Stomach (tissue), 4 donors: ENCODE results near the gene TEX2.

ENCODE experiments used
- EP300 ChIP-seq: sonication (generic); formaldehyde crosslinking; IDR thresholded peaks from one replicate; pipeline ENCODE4 v1.6.1; 2017; ENCODE audit warnings: antibody characterized with exemption
- POLR2A ChIP-seq, 4 donors: fragments of 450-650 bp; IDR thresholded peaks; one replicate each; pipeline ENCODE4 v1.6.1; 2016; ENCODE audit warnings: antibody characterized with exemption in 4 of 4, control low read depth in 2 of 4, mild to moderate bottlenecking in 1 of 4, moderate library complexity in 1 of 4
- POLR2AphosphoS5 ChIP-seq, 3 donors: sonication (generic); formaldehyde crosslinking; IDR thresholded peaks; one replicate each; pipeline ENCODE4 v1.6.1; 2016; ENCODE audit warnings: antibody characterized with exemption in 3 of 3
- TF ChIP-seq, protein P1 (sequence below), 7 experiments: fragments of 450-650 bp in 4 of 7; fragments of 200-600 bp in 3 of 7; sonication (generic) in 3 of 7; IDR thresholded peaks; one replicate each; pipeline ENCODE4 v1.5.1; 2016 to 2019; ENCODE audit warnings: antibody characterized with exemption in 7 of 7, control low read depth in 2 of 7, mild to moderate bottlenecking in 1 of 7

DNA sequence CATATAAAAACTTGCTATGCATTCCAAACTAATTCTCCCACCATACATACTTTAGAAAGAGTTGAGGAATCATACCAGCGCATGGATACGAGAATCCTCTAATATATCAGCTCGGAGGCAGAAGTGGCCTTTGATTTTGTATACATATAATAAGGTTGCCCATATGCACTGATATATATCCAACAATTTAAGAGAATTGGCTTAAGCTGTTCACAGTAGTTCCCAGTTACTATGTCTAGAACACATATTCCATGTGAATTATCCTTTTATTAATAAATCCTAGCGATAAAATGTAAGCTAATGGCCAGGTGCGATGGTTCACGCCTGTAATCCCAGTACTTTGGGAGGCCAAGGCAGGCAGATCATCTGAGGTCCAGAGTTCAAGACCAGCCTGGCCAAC lies 113.9 kb downstream of the TEX2 start:
- TF ChIP-seq POLR2AphosphoS5 (IDR thresholded peaks at IDR 0.05) (no peak), EP300 (no peak), POLR2A (IDR thresholded peaks at IDR 0.05) (no peak)
- TF ChIP-seq, protein P1, sequence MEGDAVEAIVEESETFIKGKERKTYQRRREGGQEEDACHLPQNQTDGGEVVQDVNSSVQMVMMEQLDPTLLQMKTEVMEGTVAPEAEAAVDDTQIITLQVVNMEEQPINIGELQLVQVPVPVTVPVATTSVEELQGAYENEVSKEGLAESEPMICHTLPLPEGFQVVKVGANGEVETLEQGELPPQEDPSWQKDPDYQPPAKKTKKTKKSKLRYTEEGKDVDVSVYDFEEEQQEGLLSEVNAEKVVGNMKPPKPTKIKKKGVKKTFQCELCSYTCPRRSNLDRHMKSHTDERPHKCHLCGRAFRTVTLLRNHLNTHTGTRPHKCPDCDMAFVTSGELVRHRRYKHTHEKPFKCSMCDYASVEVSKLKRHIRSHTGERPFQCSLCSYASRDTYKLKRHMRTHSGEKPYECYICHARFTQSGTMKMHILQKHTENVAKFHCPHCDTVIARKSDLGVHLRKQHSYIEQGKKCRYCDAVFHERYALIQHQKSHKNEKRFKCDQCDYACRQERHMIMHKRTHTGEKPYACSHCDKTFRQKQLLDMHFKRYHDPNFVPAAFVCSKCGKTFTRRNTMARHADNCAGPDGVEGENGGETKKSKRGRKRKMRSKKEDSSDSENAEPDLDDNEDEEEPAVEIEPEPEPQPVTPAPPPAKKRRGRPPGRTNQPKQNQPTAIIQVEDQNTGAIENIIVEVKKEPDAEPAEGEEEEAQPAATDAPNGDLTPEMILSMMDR (IDR thresholded peaks at IDR 0.05) = no peak
